ENCODE measurements around the gene MYLK.
"Not testable (repeated sequence)": the region's sequence is repeated elsewhere in the genome, so short reads cannot be mapped to it uniquely, and the experiment has no call there.

MYLK gene

GRCh38 chr3:123719862-123720453, 164.2 kb downstream of the MYLK start:
- no peak for DNase-seq

- DNase-seq = peak; percentile 64
These were observed 164.9 kb downstream of the MYLK start for GRCh38 chr3:123719061-123719756.

- DNase-seq = no peak
These were observed 166.0 kb downstream of the MYLK start for GRCh38 chr3:123718108-123718507.

- not testable (repeated sequence) for DNase-seq
These were observed 166.7 kb downstream of the MYLK start for GRCh38 chr3:123717451-123717850.

GRCh38 chr3:123716411-123716810, 167.7 kb downstream of the MYLK start:
- no peak for DNase-seq

- DNase-seq = no peak
These were observed 170.9 kb downstream of the MYLK start for GRCh38 chr3:123713211-123713610.

- DNase-seq = no peak
These were observed 171.9 kb downstream of the MYLK start for GRCh38 chr3:123712077-123712860.

- DNase-seq = no peak
These were observed 172.8 kb downstream of the MYLK start for GRCh38 chr3:123711356-123711755.

- DNase-seq = no peak
These were observed 175.6 kb downstream of the MYLK start for GRCh38 chr3:123708531-123708930.

GRCh38 chr3:123707641-123708040, 176.5 kb downstream of the MYLK start:
- DNase-seq = not testable (repeated sequence)

- DNase-seq = no peak
These were observed 177.3 kb downstream of the MYLK start for GRCh38 chr3:123706871-123707270.

- no peak for DNase-seq
These were observed 178.4 kb downstream of the MYLK start for GRCh38 chr3:123705488-123706285.

- DNase-seq = not testable (repeated sequence)
These were observed 180.5 kb downstream of the MYLK start for GRCh38 chr3:123703663-123704062.

- no peak for DNase-seq
These were observed 181.4 kb downstream of the MYLK start for GRCh38 chr3:123702720-123703119.

GRCh38 chr3:123702057-123702456, 182.1 kb downstream of the MYLK start:
- peak; percentile 36 for DNase-seq

GRCh38 chr3:123700791-123701722, 183.1 kb downstream of the MYLK start:
- DNase-seq = no peak

GRCh38 chr3:123698813-123699212, 185.3 kb downstream of the MYLK start:
- DNase-seq = no peak

GRCh38 chr3:123696808-123697207, 187.3 kb downstream of the MYLK start:
- DNase-seq = no peak

- no peak for DNase-seq
These were observed 188.1 kb downstream of the MYLK start for GRCh38 chr3:123695731-123696640.

- DNase-seq = no peak
These were observed 189.0 kb downstream of the MYLK start for GRCh38 chr3:123695152-123695551.

Measured in stimulated activated CD4-positive, alpha-beta T cell treated with anti-CD3 and anti-CD28 coated beads, Interleukin-15, amount 100 ng/mL, for 24 hours (primary cell).